ENCODE measurements around the gene FGGY.

GRCh38 chr1:59322394-59322793, 25.5 kb downstream of the FGGY start:
- TF ChIP-seq POLR2AphosphoS5 (IDR thresholded peaks at IDR 0.05) (no peak), EP300 (IDR thresholded peaks at IDR 0.05) (no peak), POLR2A (IDR thresholded peaks at IDR 0.05) (no peak)
